ENCODE results near the gene OSTF1.

GRCh38 chr9:75149841-75150241 lies 61.5 kb downstream of the OSTF1 start:
- TF ChIP-seq POLR2A (IDR thresholded peaks at IDR 0.05) (no peak), CTCF (IDR thresholded peaks at IDR 0.05) (no peak)
